Measurements from ENCODE around the gene P2RX3.

- TF ChIP-seq CTCF (conservative IDR thresholded peaks at IDR 0.05; ENCODE audit: low read depth in 2 of 2) (no peak), EZH2phosphoT487 (IDR thresholded peaks at IDR 0.05; ENCODE audit: unreplicated experiment) (no peak), REST (IDR thresholded peaks at IDR 0.05; ENCODE audit: unreplicated experiment) (no peak), ZNF331 (CRISPR knock-in tag; IDR thresholded peaks at IDR 0.05; ENCODE audit: low read depth) (no peak), CREB1 (CRISPR knock-in tag; IDR thresholded peaks at IDR 0.05; ENCODE audit: low read depth) (no peak), EZH2 (IDR thresholded peaks at IDR 0.05; ENCODE audit: low read depth, unreplicated experiment) (no peak), POLR2AphosphoS5 (IDR thresholded peaks at IDR 0.05; ENCODE audit: low read depth) (no peak), ZNF114 (CRISPR knock-in tag; IDR thresholded peaks at IDR 0.05) (no peak)
Measured at GRCh38 chr11:57353446-57353845, 15.3 kb downstream of the P2RX3 start.
